IMR-90 (cell line): ENCODE results near the gene BCL2L12. TPM values are rescaled to one million over a fixed set of nuclear protein-coding genes. Genes with fewer than 3 reads are reported as not detected.

Experiments
- ATAC-seq: fragments of 200-7000 bp; cut with Tn5 transposase; 2 replicates; pipeline ENCODE4 v1.9.1; 2020; ENCODE audit warnings: low read depth, mild to moderate bottlenecking, moderate library complexity
- BruUV-seq: library from RNA; stranded (reverse); fragments of 400-500 nt; replicated peaks from 2 replicates; lab custom pipeline; 2021; lab: Mats Ljungman, UMichigan
- CTCF ChIA-PET: fragments of 300-600 bp; formaldehyde crosslinking; extraction: SDS; loops from one replicate; lab custom pipeline; 2021; ENCODE audit warnings: antibody characterized with exemption; lab: Yijun Ruan, JAX
- POLR2A ChIA-PET: fragments of 300-600 bp; sonication (Branson Sonifier 250); formaldehyde crosslinking; loops from one replicate; lab custom pipeline; 2022; ENCODE audit warnings: antibody characterized with exemption; ENCODE audit not compliant: unreplicated experiment; lab: Charles Lee
- DNase-seq: peaks from one replicate; pipeline ENCODE4 v3.0.0; 2013
- H2AFZ ChIP-seq: replicated peaks from 2 replicates; pipeline ENCODE3; 2013; ENCODE audit warnings: low read length, mild to moderate bottlenecking; ENCODE audit not compliant: poor library complexity
- H2AK5ac ChIP-seq: 2 replicates; pipeline ENCODE4 v1.6.1; 2013; ENCODE audit warnings: low read depth, low read length, inconsistent platforms
- H2AK9ac ChIP-seq: replicated peaks from 2 replicates; pipeline ENCODE3; 2013; ENCODE audit warnings: mild to moderate bottlenecking, low read depth, low read length, moderate library complexity; ENCODE audit not compliant: poor library complexity
- H2BK120ac ChIP-seq: 2 replicates; pipeline ENCODE4 v1.6.1; 2013; ENCODE audit warnings: low read depth, low read length, inconsistent platforms
- H2BK15ac ChIP-seq: 3 replicates; pipeline ENCODE4 v1.6.1; 2013; ENCODE audit warnings: low read depth, low read length, inconsistent platforms
- H2BK20ac ChIP-seq: 2 replicates; pipeline ENCODE4 v1.6.1; 2013; ENCODE audit warnings: low read depth, mild to moderate bottlenecking, inconsistent platforms, low read length, moderate library complexity
- H2BK5ac ChIP-seq: 2 replicates; pipeline ENCODE4 v1.6.1; 2013; ENCODE audit warnings: mild to moderate bottlenecking, low read depth, low read length, inconsistent platforms; ENCODE audit not compliant: poor library complexity, severe bottlenecking
- H3K14ac ChIP-seq: replicated peaks from 2 replicates; pipeline ENCODE4 v1.6.1; 2013; ENCODE audit warnings: low read depth, low read length, inconsistent platforms
- H3K18ac ChIP-seq: 2 replicates; pipeline ENCODE4 v1.6.1; 2013; ENCODE audit warnings: low read depth, low read length, control low read depth
- H3K23ac ChIP-seq: 2 replicates; pipeline ENCODE4 v1.6.1; 2013; ENCODE audit warnings: low read depth, low read length, inconsistent platforms
- H3K27ac ChIP-seq: 2 replicates; pipeline ENCODE4 v1.5.1; 2013; ENCODE audit warnings: mild to moderate bottlenecking, control low read depth, low read length; ENCODE audit not compliant: insufficient read depth
- H3K27me3 ChIP-seq: 2 replicates; pipeline ENCODE4 v1.6.1; 2013; ENCODE audit warnings: low read length; ENCODE audit not compliant: control insufficient read depth, insufficient read depth
- H3K36me3 ChIP-seq: 2 replicates; pipeline ENCODE4 v1.6.1; 2013; ENCODE audit warnings: low read length, mixed read lengths; ENCODE audit not compliant: control insufficient read depth, insufficient read depth
- H3K4ac ChIP-seq: 2 replicates; pipeline ENCODE4 v1.6.1; 2013; ENCODE audit warnings: low read depth, low read length, inconsistent platforms
- H3K4me1 ChIP-seq: 2 replicates; pipeline ENCODE4 v1.6.1; 2013; ENCODE audit warnings: low read length, mixed read lengths; ENCODE audit not compliant: control insufficient read depth, insufficient read depth
- H3K4me2 ChIP-seq: 2 replicates; pipeline ENCODE4 v1.6.1; 2013; ENCODE audit warnings: low read depth, mild to moderate bottlenecking, control low read depth, low read length, moderate library complexity
- H3K4me3 ChIP-seq: 2 replicates; pipeline ENCODE4 v1.5.1; 2013; ENCODE audit warnings: low read depth, mild to moderate bottlenecking, control low read depth, low read length, moderate library complexity; ENCODE audit not compliant: insufficient read depth
- H3K56ac ChIP-seq: 2 replicates; pipeline ENCODE4 v1.6.1; 2013; ENCODE audit warnings: low read length, inconsistent platforms; ENCODE audit not compliant: insufficient read depth; ENCODE audit errors: extremely low read depth
- H3K79me1 ChIP-seq, 2 experiments: 2 replicates each; pipeline ENCODE4 v1.6.1; 2013; ENCODE audit warnings: low read length in 2 of 2, inconsistent platforms in 1 of 2, low read depth in 1 of 2
- H3K9ac ChIP-seq: 2 replicates; pipeline ENCODE4 v1.6.1; 2013; ENCODE audit warnings: low read depth, low read length, control low read depth
- H3K9me1 ChIP-seq: 2 replicates; pipeline ENCODE4 v1.6.1; 2013; ENCODE audit warnings: low read length, inconsistent platforms; ENCODE audit not compliant: insufficient read depth
- H3K9me3 ChIP-seq: 2 replicates; pipeline ENCODE4 v1.6.1; 2013; ENCODE audit warnings: low read length; ENCODE audit not compliant: control insufficient read depth, insufficient read depth
- H4K20me1 ChIP-seq: 2 replicates; pipeline ENCODE4 v1.6.1; 2013; ENCODE audit warnings: low read length, inconsistent platforms; ENCODE audit not compliant: insufficient read depth
- H4K5ac ChIP-seq: 2 replicates; pipeline ENCODE4 v1.6.1; 2013; ENCODE audit warnings: mild to moderate bottlenecking, low read depth, low read length, control low read depth
- H4K8ac ChIP-seq, 2 experiments: 2 replicates each; pipeline ENCODE4 v1.6.1; 2013; ENCODE audit warnings: low read depth in 2 of 2, low read length in 2 of 2, control low read depth in 1 of 2, inconsistent platforms in 1 of 2
- H4K91ac ChIP-seq: 2 replicates; pipeline ENCODE4 v1.6.1; 2013; ENCODE audit warnings: low read depth, low read length, inconsistent platforms; ENCODE audit not compliant: insufficient read depth
- BHLHE40 ChIP-seq: fragments of 150-350 bp; IDR thresholded peaks from 2 replicates; pipeline ENCODE4 v1.6.1; 2016; ENCODE audit warnings: mild to moderate bottlenecking, low read depth, low read length
- CEBPB ChIP-seq: IDR thresholded peaks from 2 replicates; pipeline ENCODE4 v1.6.1; 2012; ENCODE audit warnings: low read depth, low read length, improper control_type of control experiment
- CHD1 ChIP-seq: IDR thresholded peaks from 2 replicates; pipeline ENCODE4 v1.6.1; 2012; ENCODE audit warnings: low read depth, low read length, improper control_type of control experiment
- CTCF ChIP-seq: conservative IDR thresholded peaks from 2 replicates; pipeline ENCODE4 v1.5.1; 2012; ENCODE audit warnings: mild to moderate bottlenecking, low read depth, low read length, improper control_type of control experiment
- ELK1 ChIP-seq: fragments of 150-350 bp; IDR thresholded peaks from 2 replicates; pipeline ENCODE4 v1.6.1; 2016; ENCODE audit warnings: low read depth, mild to moderate bottlenecking, low read length, moderate library complexity, borderline replicate concordance
- MAZ ChIP-seq: IDR thresholded peaks from 2 replicates; pipeline ENCODE4 v1.6.1; 2012; ENCODE audit warnings: low read depth, mild to moderate bottlenecking, low read length, improper control_type of control experiment, moderate library complexity, borderline replicate concordance
- MXI1 ChIP-seq: IDR thresholded peaks from 2 replicates; pipeline ENCODE4 v1.6.1; 2012; ENCODE audit warnings: low read depth, mild to moderate bottlenecking, low read length, moderate library complexity, borderline replicate concordance
- NFE2L2 ChIP-seq: fragments of 150-350 bp; IDR thresholded peaks from 2 replicates; pipeline ENCODE4 v1.6.1; 2016; ENCODE audit warnings: low read depth, mild to moderate bottlenecking, low read length
- RAD21 ChIP-seq: IDR thresholded peaks from 2 replicates; pipeline ENCODE4 v1.6.1; 2012; ENCODE audit warnings: low read length, improper control_type of control experiment
- RCOR1 ChIP-seq: IDR thresholded peaks from 2 replicates; pipeline ENCODE4 v1.6.1; 2012; ENCODE audit warnings: mild to moderate bottlenecking, low read length, improper control_type of control experiment; ENCODE audit not compliant: insufficient replicate concordance
- SMC3 ChIP-seq: fragments of 150-350 bp; IDR thresholded peaks from 2 replicates; pipeline ENCODE4 v1.6.1; 2016; ENCODE audit warnings: low read depth, mild to moderate bottlenecking, antibody characterized with exemption, low read length, moderate library complexity
- WGBS, 2 experiments: methylation state at CpG; one replicate each; pipeline versions ENCODE4 v1.1.5 to v1.1.7; 2013; ENCODE audit warnings: missing lambda C conversion rate in 2 of 2; ENCODE audit not compliant: insufficient read length in 1 of 2; ENCODE audit errors: extremely low coverage in 2 of 2; 5-methylcytosine and 5-hydroxymethylcytosine counted together
- dilution Hi-C: fragments of 300-500 bp; cut with HindIII; formaldehyde crosslinking; loops from one replicate; pipeline ENCODE4 v1.14.3; 2018; ENCODE audit warnings: low sequenced_read_pairs; ENCODE audit not compliant: unreplicated experiment
- in situ Hi-C: fragments of 300-500 bp; cut with MboI; formaldehyde crosslinking; loops from 3 replicates; pipeline ENCODE4 v1.14.3; 2019; ENCODE audit warnings: low sequenced_read_pairs, inconsistent platforms, mixed read lengths
- intact Hi-C: fragments of 100-400 bp; cut with micrococcal nuclease; formaldehyde crosslinking; loops from 2 replicates; pipeline ENCODE4 v1.10.0; 2022
- polyA plus RNA-seq, 3 experiments: library from polyadenylated mRNA; depleted of rRNA; stranded (reverse); fragments of >200 nt; gene quantifications; 2 replicates each; pipeline ENCODE4 v1.2.3, GENCODE V29; 2012; ENCODE audit warnings: low replicate concordance in 1 of 3
- total RNA-seq: library from RNA; depleted of rRNA; stranded (reverse); fragments of >200 nt; gene quantifications from 2 replicates; pipeline ENCODE4 v1.2.3, GENCODE V29; 2012

BCL2L12 gene
- total and polyA plus RNA-seq, 2 of the 4 experiments (the other 2 are of a cell fraction): 3.9 to 32.6 TPM

GRCh38 chr19:49685845-49686332, 20.2 kb downstream of the BCL2L12 start:
- no peak overlapping the region for H3K4me2 ChIP-seq
- H3K4ac ChIP-seq: no peak overlapping the region
- peaks cover 7% of the 10 kb centered on the region for H3K4me1 ChIP-seq
- H2BK20ac ChIP-seq: no peak overlapping the region
- DNase-seq (no peak), ATAC-seq (no peak)
- no TSS peak for BruUV-seq
- H2AFZ ChIP-seq: peak overlapping the region; percentile 51
- TF ChIP-seq ELK1 (no peak), BHLHE40 (no peak), RCOR1 (no peak), CEBPB (no peak), CTCF (no peak), CHD1 (no peak), RAD21 (no peak), MXI1 (no peak), NFE2L2 (no peak), SMC3 (no peak), MAZ (no peak)
- H4K8ac ChIP-seq: no peak overlapping the region
- in situ Hi-C loops (loop anchor here (10.0 kb wide), 1 partner anchor 169 kb away; the partner anchor contains the start of gene PTOV1), intact Hi-C loops (no loop called here), dilution Hi-C loops (no loop called here)
- no peak overlapping the region for H3K27ac ChIP-seq
- no peak overlapping the region for H3K18ac ChIP-seq
- CTCF ChIA-PET: no interaction called here
- H3K56ac ChIP-seq: no peak overlapping the region
- no peak overlapping the region for H3K14ac ChIP-seq
- WGBS, 2 experiments: 85% methylated on average over 17 of the region's 23 CpGs; no CpG with 5 or more reads in 1 of the 2 experiments
- no peak overlapping the region for H4K5ac ChIP-seq
- peaks cover 5% of the 10 kb centered on the region; the same call in 1 of the 2 replicates for H3K9me1 ChIP-seq
- no peak overlapping the region for H2BK5ac ChIP-seq
- H3K36me3 ChIP-seq: peaks cover 49% of the 10 kb centered on the region
- H3K9ac ChIP-seq: no peak overlapping the region
- H2AK5ac ChIP-seq: no peak overlapping the region
- peaks cover 36% of the 10 kb centered on the region for H4K20me1 ChIP-seq
- POLR2A ChIA-PET: interaction anchor here (0.6 kb wide), 2 partner anchors 88 to 140 kb away, joined by 3 to 5 read pairs; no protein-coding TSS in a partner anchor
- no peaks in the 10 kb centered on the region for H3K27me3 ChIP-seq
- H4K91ac ChIP-seq: no peak overlapping the region
- H3K23ac ChIP-seq: no peak overlapping the region
- H2AK9ac ChIP-seq: no peak overlapping the region
- no peaks in the 10 kb centered on the region for H3K9me3 ChIP-seq
- no peak overlapping the region for H2BK120ac ChIP-seq
- H3K79me1 ChIP-seq: peaks cover 15 to 57% of the 10 kb centered on the region in 2 experiments
- no peak overlapping the region for H3K4me3 ChIP-seq
- no peak overlapping the region for H2BK15ac ChIP-seq
